ENCODE results near the gene OPHN1.
"Not testable (repeated sequence)": the region's sequence is repeated elsewhere in the genome, so short reads cannot be mapped to it uniquely, and the experiment has no call there.

Gene OPHN1

GRCh38 chrX:68354879-68355628 is 78.2 kb downstream of the OPHN1 start:
- DNase-seq, result no peak

DNA sequence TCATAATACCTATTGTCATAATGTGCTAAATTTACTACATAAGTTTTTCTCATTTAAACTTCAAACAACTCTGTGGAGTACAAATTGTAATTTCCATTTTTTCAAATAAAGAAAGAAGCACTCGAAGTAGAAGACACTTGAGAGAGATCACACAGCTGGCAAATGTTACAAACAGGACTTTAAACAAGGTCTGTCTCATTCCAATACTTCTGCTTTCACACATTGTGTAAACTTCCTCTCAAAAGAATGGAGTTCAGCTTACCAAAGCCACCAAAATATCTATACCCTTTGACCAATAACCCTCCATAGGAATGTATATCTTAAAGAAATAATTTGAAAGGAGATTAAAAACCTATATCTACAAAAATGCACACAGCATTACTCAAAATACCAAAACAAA is 88.3 kb downstream of the OPHN1 start:
- DNase-seq, result no peak

DNA sequence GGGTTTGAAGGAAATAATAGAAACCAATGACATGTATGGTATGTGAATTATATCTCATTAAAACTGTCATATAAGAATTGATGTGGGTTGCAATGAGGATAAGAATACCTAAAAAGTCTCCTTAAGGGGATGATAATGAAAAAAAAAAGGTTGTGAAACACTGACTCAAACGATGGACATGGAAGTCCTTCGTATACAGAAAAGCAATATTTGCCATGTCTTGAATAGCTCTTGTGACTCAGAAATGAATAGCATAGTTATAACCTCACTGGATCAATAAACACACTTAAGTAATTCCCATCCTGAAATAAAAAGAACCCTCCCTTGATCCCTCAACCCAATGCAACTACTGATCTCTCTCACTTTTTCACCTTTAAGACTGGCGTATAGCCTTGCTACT is 89.7 kb downstream of the OPHN1 start:
- no peak for DNase-seq

- DNase-seq, result no peak
Observed at GRCh38 chrX:68332201-68332731, 101.0 kb downstream of the OPHN1 start.

DNA sequence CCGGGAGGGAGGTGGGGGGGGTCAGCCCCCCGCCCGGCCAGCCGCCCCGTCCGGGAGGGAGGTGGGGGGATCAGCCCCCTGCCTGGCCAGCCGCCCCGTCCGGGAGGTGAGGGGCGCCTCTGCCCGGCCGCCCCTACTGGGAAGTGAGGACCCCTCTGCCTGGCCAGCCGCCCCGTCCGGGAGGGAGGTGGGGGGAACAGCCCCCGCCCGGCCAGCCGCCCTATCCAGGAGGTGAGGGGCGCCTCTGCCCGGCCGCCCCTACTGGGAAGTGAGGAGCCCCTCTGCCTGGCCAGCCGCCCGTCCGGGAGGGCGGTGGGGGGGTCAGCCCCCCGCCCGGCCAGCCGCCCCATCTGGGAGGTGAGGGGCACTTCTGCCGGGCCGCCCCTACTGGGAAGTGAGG is 106.5 kb downstream of the OPHN1 start:
- DNase-seq, result not testable (repeated sequence)

- DNase-seq, result no peak
Observed at GRCh38 chrX:68307769-68308168, 125.5 kb downstream of the OPHN1 start.

GRCh38 chrX:68304602-68305001 is 128.7 kb downstream of the OPHN1 start:
- no peak for DNase-seq

DNA sequence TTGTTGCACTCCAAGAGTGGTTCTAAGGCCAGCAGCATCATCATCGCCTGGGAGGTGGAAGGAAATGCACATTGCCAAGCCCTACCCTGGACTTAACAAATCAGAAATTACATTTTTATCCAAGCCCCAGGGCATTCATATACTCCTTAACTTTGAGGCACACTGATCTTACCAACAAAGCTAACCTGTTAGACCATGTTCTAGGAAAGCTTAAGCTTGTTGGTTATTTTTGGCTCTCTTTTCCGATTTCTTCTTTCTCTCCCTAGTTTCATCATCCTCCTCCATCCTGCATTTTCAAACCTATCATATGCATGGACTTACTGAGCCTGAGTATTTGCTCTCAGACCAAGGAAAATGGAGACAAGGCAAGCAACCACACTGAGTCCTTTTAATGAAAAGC is 133.4 kb downstream of the OPHN1 start:
- no peak for DNase-seq

- DNase-seq, result no peak
Observed at GRCh38 chrX:68292471-68292870, 140.8 kb downstream of the OPHN1 start.

DNA sequence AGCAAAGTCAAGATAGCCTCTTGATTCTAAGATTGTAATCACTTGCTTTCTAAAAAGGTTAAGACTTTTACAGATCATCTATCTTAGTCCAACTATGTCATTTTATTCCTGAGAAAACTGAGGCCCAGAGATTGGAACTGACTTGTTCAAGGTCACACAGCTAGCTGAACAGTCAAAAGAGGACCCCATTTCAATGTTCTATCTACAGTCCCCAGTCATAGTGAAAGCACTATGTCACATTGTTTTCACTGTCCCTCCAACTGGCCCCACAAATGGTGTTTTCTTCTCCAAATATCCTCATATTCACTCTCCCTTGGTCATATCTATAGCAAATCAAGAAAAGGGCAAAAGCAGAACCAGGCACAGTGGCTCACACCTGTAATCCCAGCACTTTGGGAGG is 145.2 kb downstream of the OPHN1 start:
- DNase-seq, result no peak

DNA sequence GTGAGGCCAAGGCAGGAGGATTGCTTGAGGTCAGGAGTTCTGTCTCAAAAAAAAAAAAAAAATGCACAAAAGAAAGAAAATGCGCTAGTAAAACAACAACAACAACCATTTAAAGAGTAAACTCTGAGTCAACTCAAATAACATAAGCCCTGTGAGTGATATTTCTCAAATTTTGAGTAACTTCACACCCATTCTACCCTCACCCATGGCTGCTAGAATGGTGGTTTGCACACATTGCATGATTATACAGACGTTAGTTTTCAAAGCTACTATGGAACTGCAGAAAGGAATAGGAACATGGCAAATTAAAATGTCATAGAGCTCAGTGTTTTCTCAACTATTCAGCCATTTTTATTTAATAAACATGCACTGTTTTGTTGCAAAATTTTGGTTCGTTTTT is 145.9 kb downstream of the OPHN1 start:
- DNase-seq, result no peak

DNA sequence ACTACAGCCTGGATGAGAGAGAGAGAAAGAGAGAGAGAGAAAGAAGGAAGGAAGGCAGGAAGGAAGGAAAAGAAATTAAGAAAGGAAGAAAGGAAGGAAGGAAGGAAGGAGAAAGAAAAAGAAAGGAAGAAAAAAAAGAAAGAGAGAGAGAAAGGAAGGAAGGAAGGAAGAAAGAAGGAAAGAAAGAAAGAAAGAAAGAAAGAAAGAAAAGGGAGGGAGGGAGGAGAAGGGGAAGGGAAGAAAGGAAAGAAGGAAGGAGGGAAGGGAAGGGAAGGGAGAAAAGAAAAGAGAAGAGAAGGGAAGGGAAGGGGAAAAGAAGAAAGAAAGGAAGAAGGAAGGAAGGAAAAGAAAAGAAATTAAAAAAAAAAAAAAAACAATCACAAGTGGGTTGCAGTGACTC is 146.3 kb downstream of the OPHN1 start:
- no peak for DNase-seq

DNA sequence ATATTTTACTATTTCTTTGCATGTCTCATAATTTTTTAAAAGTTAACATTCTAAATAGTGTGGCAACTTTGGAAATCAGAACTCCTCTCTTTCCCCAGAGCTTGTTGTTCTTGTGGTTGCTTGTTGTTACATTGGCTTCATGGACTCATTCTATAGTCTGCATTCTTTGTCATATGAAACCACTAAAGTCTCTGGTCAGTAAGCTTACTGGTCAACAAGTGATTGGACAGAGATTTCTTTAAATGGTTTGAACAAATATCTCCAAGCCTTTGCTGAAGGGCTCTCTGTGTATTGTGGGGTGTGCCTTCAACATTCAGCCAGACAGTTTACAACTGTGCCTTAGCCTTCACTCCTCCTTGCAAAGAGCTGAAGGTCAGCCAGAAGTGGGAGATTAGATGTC is 147.2 kb downstream of the OPHN1 start:
- DNase-seq, result no peak

DNA sequence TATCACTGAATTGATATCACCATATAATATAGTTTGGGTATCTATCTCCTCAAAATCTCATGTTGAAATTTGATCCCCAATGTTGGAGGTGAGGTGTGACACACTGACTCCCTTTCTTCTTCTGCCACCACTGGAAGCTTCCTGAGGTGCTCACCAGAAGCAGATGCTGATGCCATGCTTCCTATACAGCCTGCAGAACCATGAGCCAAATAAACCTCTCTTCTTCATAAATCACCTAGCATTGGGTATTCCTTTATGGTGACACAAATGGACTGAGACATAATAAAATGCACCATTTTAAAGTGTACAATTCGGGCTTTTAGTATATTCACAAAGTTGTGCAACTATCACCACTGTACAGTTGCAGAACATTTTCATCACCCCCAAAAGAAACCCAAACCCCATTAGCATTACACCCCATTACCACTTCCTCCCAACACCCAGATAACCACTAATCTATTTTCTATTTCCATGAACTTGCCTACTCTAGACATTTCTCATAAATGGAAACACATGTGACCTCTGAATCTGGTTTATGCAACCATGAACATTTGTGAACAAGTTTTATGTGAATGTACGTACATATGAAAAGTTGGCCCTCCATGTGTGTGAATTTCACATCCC is 148.9 kb downstream of the OPHN1 start:
- DNase-seq, result no peak

DNA sequence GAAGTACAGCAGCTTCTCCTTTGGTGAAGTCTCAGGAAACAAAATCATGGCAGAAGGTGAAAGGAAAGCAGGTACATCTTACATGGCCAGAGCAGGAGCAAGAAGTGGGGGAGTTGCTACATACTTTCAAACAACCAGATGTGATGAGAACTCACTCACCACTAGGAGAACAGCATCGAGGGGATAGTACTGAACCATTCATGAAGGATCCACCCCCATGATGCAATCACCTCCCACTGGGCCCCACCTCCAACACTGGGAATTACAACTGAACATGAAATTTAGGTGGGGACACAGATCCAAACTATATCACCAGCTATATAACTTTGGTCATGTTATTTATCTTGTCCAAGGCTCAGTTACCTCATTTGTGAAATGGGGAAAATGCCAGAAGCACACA is 159.4 kb downstream of the OPHN1 start:
- DNase-seq, result no peak

DNA sequence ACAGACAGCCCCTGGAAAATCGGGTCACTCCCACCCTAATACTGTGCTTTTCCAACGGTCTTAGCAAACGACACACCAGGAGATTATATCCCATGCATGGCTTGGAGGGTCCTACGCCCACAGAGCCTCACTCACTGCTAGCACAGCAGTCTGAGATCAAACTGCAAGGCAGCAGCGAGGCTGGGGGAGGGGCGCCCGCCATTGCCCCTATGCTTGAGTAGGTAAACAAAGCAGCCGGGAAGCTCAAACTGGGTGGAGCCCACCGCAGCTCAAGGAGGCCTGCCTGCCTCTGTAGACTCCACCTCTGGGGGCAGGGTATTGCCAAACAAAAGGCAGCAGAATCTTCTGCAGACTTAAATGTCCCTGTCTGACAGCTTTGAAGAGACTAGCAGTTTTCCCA is 168.5 kb downstream of the OPHN1 start:
- DNase-seq, result not testable (repeated sequence)

- DNase-seq, result no peak
Observed at GRCh38 chrX:68261060-68261672, 172.1 kb downstream of the OPHN1 start.

GRCh38 chrX:68256990-68257389 is 176.3 kb downstream of the OPHN1 start:
- no peak for DNase-seq

DNA sequence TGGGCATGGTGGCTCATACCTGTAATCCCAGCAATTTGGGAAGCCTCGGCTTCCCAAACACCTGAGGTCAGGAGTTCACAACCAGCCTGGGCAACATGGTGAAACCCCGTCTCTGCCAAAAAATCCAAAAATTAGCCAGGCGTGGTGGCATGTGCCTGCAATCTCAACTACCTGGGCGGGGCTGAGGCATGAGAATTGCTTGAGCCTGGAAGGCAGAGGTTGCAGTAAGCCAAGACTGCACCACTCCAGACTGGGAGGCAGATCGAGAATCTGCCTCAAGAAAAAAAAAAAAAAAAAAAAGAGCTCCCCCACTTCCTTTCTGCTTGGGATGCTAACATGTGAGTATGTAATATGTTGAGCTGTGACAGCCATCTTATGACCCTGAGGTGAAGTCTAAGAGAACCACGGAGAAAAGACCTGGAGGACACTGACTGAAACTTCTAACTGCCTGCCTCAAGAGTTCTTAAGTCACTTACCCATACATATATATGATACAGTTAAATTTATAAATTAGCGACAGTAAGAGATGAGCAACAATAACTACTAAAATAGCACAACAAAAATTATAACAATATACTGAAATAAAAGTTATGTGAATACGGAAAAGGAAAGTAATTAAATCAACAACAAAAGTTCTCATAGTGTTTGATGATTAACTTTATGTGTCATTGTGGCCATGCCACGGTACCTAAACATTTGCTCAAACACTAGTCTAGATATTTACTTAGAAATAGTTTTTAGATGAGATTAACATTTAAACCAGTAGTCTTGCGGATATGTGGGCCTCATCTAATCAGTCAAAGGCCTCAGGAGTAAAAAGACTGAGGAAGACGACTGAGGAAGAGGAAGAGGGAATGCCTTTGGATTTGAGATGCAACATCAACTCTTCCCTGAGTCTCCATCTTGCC is 178.3 kb downstream of the OPHN1 start:
- no peak for DNase-seq

- DNase-seq, result no peak
Observed at GRCh38 chrX:68252664-68253063, 180.6 kb downstream of the OPHN1 start.

DNA sequence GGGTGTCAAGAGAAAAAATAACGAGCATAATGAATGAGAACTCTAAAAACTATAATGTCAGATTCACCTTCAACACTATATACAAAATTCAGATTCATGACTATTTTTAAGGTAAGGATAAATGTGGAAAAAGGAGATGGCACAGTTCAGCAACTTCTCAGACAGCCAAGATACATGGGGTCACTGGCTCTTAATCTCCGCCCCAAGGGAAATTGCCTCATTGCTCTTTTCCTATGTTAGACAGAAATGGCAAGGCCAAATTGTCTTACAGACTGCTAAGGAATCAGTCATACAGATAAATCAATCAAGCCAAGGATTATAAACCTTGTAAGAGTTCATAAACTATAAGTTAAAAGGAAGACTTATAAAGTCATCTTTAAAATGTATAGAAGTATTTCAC is 183.4 kb downstream of the OPHN1 start:
- DNase-seq, result no peak

DNA sequence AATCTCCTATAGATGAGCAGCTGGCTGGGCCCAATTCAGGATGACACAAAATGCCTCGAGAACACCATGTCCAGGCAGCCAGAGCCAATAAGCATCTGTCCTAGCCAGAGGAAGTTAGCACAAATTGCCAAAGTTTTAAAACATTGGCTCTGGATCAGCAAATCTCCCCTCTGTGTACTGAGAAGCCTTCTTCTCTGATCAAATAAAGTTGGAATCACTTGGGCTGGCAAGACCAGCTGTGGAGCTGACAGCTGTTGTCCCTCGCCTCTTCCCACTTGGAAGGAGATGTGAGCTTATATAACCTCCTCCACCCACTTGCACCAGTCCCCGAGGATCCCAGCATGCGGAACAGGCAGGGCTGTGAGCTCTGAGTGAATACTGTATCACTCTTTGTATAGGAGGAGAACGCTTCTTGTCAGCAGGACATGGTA is 183.9 kb downstream of the OPHN1 start:
- DNase-seq, result no peak

DNA sequence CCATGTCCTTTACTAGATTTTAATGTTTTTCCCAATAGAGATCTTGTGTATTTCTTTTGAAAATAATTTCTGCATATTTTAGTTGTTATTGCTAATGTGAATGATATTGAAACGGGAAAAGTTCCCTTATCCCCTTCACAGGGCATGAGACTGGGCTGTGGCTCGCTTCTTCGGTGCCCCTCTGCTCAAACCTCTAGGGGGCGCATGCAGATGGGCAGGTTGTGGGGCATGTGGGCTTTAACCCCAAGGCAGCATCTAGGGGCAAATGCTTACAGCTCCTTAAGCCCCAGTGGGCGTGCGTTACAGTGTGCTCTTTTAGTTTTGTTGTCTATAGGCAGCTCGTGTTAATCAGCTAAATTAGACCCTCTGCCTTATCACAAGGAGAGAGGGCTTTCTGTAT is 194.7 kb downstream of the OPHN1 start:
- DNase-seq, result peak; percentile 31
